HG02870 (cell line): ENCODE measurements around the gene SDK1.

Experiments used
- ATAC-seq: cut with Tn5 transposase; IDR thresholded peaks from one replicate; pipeline ENCODE4 v1.9.1; 2021; ENCODE audit warnings: mild to moderate bottlenecking, moderate library complexity; ENCODE audit not compliant: unreplicated experiment

SDK1 gene

DNA sequence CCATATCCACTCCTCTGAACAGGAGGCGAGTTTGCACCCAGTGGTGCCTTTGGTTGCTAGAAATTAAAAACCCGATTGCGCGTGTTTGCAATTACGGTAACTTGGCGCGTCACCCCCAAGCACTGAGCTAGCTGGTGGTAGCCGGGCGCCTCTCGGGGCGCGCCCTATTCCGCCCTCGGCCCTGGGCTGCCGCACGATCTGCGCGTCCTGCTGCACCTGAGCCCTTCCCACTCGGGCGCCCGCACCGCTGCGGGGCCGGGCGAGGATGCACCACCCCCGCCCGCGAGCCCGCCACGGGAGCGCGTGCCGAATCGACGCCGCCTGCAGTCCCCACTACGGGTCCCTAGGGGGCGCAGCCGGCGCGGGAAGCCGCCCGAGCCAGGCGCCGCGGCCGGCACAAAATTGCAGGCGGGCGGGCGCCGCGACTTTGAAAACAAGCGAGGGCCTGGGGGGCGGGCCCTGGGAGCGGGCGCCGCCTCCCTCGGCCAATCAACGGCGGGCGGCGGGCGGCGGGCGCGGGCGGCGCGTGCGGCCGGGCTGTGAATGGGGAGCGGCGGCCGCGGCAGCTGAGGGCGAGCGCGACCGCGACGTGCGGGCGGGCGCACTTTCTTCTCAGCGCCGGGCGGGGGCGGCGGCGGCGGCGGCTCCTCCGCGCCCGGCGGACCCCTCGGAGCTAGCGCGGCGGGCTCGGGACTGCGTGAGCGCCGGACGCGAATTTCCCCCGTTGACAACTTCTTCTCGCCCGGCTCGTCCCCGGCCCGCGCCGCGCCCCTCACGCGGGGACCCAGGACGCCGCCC is at the start of gene SDK1:
SDK1 (plus strand) TSS at position 602 of the 798 bp plus-strand sequence. CDS start 335 bp downstream, outside the sequence.
- ATAC-seq, result peak; percentile 92

- no peak for ATAC-seq
Measured at GRCh38 chr7:3254718-3255117, 46.3 kb upstream of the SDK1 start.

DNA sequence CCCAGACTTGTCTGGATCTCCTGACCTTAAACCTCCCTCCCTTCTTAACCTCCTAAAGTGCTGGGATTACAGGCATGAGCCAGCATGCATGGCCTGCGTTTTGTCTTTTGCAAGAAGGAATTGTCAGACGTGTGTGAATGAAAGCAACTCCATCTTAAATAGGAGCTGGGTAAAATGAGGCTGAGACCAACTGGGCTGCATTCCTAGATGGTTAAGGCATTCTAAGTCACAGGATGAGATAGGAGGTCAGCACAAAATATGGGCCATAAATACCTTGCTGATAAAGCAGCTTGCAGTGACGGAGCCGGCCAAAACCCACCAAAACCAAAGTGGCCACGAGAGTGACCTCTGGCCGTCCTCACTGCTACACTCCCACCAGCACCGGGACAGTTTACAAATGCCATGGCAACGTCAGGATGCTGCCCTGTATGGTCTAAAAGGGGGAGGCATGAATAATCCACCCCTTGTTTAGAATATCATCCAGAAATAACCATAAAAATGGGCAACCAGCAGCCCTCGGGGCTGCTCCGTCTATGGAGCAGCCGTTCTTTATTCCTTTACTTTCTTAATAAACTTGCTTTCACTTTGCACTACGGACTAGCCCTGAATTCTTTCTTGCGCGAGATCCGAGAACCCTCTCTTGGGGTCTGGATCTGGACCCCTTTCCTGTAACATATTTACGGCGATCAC is 41.2 kb upstream of the SDK1 start:
- ATAC-seq, result no peak

GRCh38 chr7:3260401-3260715 is 40.7 kb upstream of the SDK1 start:
- ATAC-seq, result no peak

GRCh38 chr7:3264693-3265339 is 36.2 kb upstream of the SDK1 start:
- ATAC-seq, result no peak

GRCh38 chr7:3265388-3265787 is 35.7 kb upstream of the SDK1 start:
- no peak for ATAC-seq

DNA sequence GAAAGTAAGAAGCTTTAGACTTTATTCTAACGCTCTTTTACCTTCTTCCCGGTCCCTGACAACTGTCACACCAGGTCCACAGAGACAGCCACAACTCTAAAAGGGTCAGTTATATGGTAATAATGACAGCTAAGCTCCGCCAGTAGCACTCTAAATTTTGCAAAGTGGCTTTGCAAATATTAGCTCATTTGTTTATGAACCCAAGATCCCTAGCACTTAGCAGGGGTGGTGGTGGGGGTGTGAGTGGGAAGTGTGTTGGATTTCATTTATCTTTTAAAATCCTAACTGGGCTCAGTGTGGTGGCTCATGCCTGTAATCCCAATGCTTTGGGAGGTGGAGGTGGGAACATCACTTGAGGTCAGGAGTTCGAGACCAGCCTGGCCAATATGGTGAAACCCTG is 34.8 kb upstream of the SDK1 start:
- ATAC-seq, result no peak

DNA sequence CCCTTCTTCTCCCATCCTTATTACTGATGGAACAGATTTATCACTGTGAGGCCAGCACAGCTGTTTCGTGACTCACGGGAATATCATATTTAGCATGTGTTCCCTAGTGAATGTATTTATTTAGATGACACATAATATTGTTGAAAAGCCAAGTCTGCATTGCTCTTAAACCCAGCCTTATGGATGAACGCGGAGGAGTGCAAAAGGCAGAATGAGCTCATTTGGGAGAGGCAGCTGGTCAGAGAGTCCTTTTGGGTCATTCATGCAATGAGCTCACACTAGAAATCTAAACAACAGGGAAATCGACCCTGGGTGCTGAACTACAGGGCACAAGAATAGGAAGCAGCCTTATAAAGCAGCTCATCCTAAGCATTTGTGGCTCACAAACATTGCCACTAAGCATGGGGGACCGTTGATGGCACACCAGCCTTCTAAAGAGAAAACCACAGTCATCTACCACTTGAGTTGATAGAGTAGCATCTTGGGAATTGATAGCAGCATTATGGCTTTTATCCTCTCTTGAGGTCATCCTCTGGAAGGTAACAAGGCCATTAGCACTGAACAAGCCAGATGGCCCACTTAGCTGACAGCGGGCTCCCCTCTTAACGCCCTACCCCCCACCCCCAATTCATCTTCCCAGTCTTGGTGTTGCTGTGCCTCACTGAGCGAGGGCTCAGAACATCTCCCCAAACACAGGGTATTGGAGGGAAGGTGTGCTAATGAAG is 32.9 kb upstream of the SDK1 start:
- no peak for ATAC-seq

- ATAC-seq, result no peak
Measured at GRCh38 chr7:3270362-3270761, 30.7 kb upstream of the SDK1 start.

DNA sequence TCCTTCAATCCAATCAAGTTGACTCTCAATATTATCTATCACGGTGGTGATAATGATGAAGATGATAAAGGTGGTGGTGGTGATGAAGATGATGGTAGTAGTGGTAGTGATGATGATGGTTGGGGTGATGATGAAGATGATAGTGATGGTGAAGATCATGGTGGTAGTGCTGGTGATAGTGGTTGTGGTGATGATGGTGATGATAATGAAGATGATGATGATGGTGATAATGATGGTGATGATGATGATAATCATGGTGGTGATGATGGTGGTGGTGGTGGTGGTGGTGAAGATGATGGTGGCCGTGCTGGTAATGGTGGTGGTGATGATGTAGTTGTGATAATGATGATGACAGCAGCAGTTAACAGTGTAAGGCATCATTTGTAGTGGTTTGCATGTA is 29.8 kb upstream of the SDK1 start:
- no peak for ATAC-seq

DNA sequence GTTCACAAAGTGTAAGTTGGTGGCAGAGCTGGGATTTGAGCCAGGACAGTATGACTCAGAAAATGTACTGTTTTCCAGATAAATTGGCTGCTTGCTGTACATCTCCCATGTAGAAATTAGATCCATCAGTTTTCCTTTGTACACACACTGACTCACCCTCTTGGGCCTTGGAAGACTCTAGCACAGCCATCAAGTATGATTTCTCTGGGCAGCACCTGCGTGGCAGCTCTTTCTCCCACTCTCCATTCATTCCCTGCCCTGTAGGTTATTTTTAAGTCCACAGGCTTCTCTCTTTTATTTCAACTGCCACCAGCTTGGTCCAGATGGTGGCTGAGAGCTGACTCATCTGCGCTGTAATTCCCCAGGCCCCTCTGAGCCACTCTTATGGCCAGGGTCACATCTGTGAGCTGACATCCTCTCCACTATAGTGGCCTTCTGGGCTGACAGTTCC is 28.3 kb upstream of the SDK1 start:
- no peak for ATAC-seq

DNA sequence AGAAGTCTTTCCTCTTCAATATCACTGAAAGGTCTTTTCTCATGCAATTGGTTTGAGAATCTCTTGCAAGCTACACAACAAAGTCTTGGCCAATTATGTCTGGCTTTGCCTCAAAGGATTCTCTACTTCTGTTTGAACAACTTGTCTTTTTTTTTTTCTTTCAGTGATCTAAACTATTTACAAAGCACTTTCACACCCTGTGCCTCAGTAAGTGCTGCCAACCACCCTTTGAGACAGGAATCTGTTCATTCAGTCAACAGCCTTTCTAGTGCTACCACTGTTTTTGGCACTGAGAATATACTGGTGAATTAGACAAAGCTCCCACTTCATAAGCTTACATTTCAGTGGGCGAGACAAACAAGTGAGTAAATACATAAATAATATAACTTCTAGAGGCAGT is 26.9 kb upstream of the SDK1 start:
- no peak for ATAC-seq

- ATAC-seq, result no peak
Measured at GRCh38 chr7:3277604-3278572, 23.2 kb upstream of the SDK1 start.

- ATAC-seq, result no peak
Measured at GRCh38 chr7:3279147-3279818, 21.8 kb upstream of the SDK1 start.

DNA sequence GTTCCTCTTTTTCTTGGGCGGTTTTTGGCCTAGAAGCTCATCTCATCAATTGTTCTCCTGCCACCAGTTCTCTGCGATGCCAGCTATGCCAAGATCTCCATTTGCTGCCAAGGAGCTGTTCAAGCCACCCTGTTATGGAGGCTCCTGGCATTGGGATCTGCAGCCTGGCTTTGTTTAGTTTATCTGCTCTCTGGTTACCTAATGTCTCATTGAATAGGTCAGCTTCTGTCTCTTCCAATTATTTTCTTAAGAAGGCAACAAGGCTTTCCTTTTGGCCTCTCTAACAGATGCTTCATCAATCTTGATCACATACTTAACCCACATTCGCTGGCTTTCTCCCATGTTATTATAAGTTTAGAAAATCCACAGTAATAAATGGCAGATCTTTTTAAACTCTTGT is 20.6 kb upstream of the SDK1 start:
- ATAC-seq, result no peak

DNA sequence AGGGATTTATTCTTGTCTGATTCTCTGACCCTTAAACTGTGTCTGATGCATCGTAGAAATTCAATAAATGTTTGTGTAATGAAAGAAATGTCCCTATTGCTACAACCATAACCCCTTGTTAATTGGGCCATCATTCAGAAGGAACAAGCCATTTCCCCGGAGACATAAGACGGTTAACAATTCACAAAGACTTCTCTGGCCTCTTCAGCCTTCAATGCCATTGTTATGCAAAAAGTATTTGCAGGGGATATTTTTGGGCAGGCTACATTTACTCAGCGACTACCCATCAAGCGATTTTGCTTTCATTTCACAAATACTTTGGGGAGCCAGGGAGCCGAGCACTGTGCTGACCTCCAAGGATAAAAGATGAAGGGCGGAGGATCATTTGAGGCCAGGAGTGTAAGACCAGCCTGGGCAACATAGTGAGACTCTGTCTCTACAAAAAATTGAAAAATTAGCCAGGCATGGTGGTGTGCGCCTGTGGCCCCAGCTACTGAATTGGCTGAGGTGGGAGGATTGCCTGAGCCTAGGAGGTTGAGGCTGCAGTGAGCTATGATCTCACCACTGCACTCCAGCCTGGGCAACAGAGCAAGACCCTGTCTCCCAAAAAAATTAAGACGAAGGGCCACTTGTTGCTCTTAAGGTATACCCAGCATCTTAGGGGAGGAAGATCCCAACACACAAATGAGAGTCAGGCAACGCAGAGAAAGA is 20.0 kb upstream of the SDK1 start:
- no peak for ATAC-seq

- no peak for ATAC-seq
Measured at GRCh38 chr7:3282457-3282856, 18.6 kb upstream of the SDK1 start.

- no peak for ATAC-seq
Measured at GRCh38 chr7:3283130-3283704, 17.8 kb upstream of the SDK1 start.

DNA sequence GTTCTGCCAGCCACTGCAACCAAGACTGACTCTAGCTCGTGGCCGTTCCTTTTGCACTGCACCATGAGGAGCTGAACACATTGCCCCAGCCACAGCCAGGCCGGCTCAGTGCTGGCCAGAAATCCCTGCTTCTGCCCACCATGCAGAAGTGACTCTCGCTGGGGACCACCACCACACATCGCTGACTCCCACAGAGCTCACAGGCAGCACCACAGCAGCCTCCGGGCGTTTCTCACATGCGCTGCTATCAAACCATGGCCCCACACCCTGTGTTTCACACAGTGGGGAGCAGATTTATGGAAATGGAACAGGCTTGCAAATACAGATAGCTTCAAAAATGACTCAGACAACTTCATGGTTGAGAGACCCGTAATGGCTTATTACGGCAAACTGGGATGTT is 15.4 kb upstream of the SDK1 start:
- no peak for ATAC-seq
